WTC11 (cell line): ENCODE measurements around the gene FGF22. TPM values are rescaled to one million over a fixed set of nuclear protein-coding genes. Genes with fewer than 3 reads are reported as not detected.

ENCODE experiments used
- ATAC-seq: fragments of 200-7000 bp; cut with Tn5 transposase; 2 replicates; pipeline ENCODE4 v1.10.0; 2021; ENCODE audit warnings: mild to moderate bottlenecking, moderate library complexity
- CTCF ChIA-PET: fragments of 300-600 bp; sonication (Branson Sonifier 250); formaldehyde crosslinking; loops from one replicate; lab custom pipeline; 2021; ENCODE audit warnings: antibody characterized with exemption; lab: Charles Lee
- POLR2A ChIA-PET: fragments of 350-600 bp; sonication (Branson Sonifier 250); formaldehyde crosslinking; loops from one replicate; lab custom pipeline; 2021; ENCODE audit warnings: antibody characterized with exemption; lab: Charles Lee
- DNase-seq: peaks from one replicate; pipeline ENCODE4 v3.0.0; 2021; ENCODE audit warnings: low spot score
- H3K27ac Mint-ChIP-seq: 2 replicates; pipeline ENCODE4 v1.8.0; 2021; ENCODE audit warnings: mixed read lengths
- H3K27me3 Mint-ChIP-seq: 2 replicates; pipeline ENCODE4 v1.8.0; 2021; ENCODE audit warnings: low read depth, mild to moderate bottlenecking, moderate library complexity, mixed read lengths
- H3K36me3 Mint-ChIP-seq: 2 replicates; pipeline ENCODE4 v1.8.0; 2021; ENCODE audit warnings: mixed read lengths
- H3K4me1 Mint-ChIP-seq: 2 replicates; pipeline ENCODE4 v1.8.0; 2022; ENCODE audit warnings: mixed read lengths
- H3K4me3 Mint-ChIP-seq: 2 replicates; pipeline ENCODE4 v1.8.0; 2021; ENCODE audit warnings: mild to moderate bottlenecking, moderate library complexity, mixed read lengths
- H3K9me3 Mint-ChIP-seq: 2 replicates; pipeline ENCODE4 v1.8.0; 2021; ENCODE audit warnings: mixed read lengths
- ATF1 ChIP-seq: sonication (generic); formaldehyde crosslinking; IDR thresholded peaks from 2 replicates; pipeline ENCODE4 v1.8.1; 2023; ENCODE audit warnings: mild to moderate bottlenecking, moderate library complexity, missing genetic modification reagents
- CTCF ChIP-seq: fragments of 200-600 bp; IDR thresholded peaks from 2 replicates; pipeline ENCODE4 v1.8.0; 2022; ENCODE audit warnings: antibody characterized with exemption
- E2F1 ChIP-seq: sonication (generic); formaldehyde crosslinking; IDR thresholded peaks from 2 replicates; pipeline ENCODE4 v1.8.0; 2022; ENCODE audit warnings: mild to moderate bottlenecking, missing genetic modification reagents
- ELF4 ChIP-seq: sonication (generic); formaldehyde crosslinking; IDR thresholded peaks from 2 replicates; pipeline ENCODE4 v1.8.1; 2022; ENCODE audit warnings: low read depth, mild to moderate bottlenecking, moderate library complexity, missing genetic modification reagents
- FOXP4 ChIP-seq: sonication (generic); formaldehyde crosslinking; IDR thresholded peaks from 2 replicates; pipeline ENCODE4 v1.8.0; 2022; ENCODE audit warnings: mild to moderate bottlenecking, missing genetic modification reagents
- GTF2I ChIP-seq: fragments of 250-450 bp; sonication (Bioruptor Pico); conservative IDR thresholded peaks from 2 replicates; pipeline ENCODE4 v1.4.0; 2021; ENCODE audit warnings: mild to moderate bottlenecking
- JUN ChIP-seq: sonication (generic); formaldehyde crosslinking; IDR thresholded peaks from 2 replicates; pipeline ENCODE4 v1.8.0; 2023; ENCODE audit warnings: mild to moderate bottlenecking, missing genetic modification reagents
- MAX ChIP-seq: sonication (generic); formaldehyde crosslinking; IDR thresholded peaks from 2 replicates; pipeline ENCODE4 v1.8.0; 2022; ENCODE audit warnings: mild to moderate bottlenecking, missing genetic modification reagents
- MYBL2 ChIP-seq: sonication (generic); formaldehyde crosslinking; IDR thresholded peaks from 2 replicates; pipeline ENCODE4 v1.8.1; 2023; ENCODE audit warnings: mild to moderate bottlenecking, moderate library complexity, missing genetic modification reagents
- NFYB ChIP-seq: sonication (generic); formaldehyde crosslinking; conservative IDR thresholded peaks from 2 replicates; pipeline ENCODE4 v1.8.0; 2022; ENCODE audit warnings: low read depth, missing genetic modification reagents
- PREB ChIP-seq: sonication (generic); formaldehyde crosslinking; IDR thresholded peaks from 2 replicates; pipeline ENCODE4 v1.8.1; 2022; ENCODE audit warnings: mild to moderate bottlenecking, missing genetic modification reagents, moderate library complexity, borderline replicate concordance
- SOX15 ChIP-seq: fragments of 250-450 bp; sonication (Bioruptor Pico); IDR thresholded peaks from 2 replicates; pipeline ENCODE4 v1.9.0; 2021; ENCODE audit warnings: mild to moderate bottlenecking
- STAT6 ChIP-seq: sonication (generic); formaldehyde crosslinking; conservative IDR thresholded peaks from 2 replicates; pipeline ENCODE4 v1.8.1; 2023; ENCODE audit warnings: mild to moderate bottlenecking, low read depth, missing genetic modification reagents, moderate library complexity
- TEAD1 ChIP-seq: sonication (generic); formaldehyde crosslinking; IDR thresholded peaks from 2 replicates; pipeline ENCODE4 v1.8.0; 2022; ENCODE audit warnings: mild to moderate bottlenecking, missing genetic modification reagents
- ZMAT4 ChIP-seq: fragments of 250-450 bp; sonication (Bioruptor Pico); IDR thresholded peaks from 2 replicates; pipeline ENCODE4 v1.9.0; 2021; ENCODE audit warnings: mild to moderate bottlenecking
- ZNF263 ChIP-seq: sonication (generic); formaldehyde crosslinking; IDR thresholded peaks from 2 replicates; pipeline ENCODE4 v1.8.1; 2022; ENCODE audit warnings: low read depth, mild to moderate bottlenecking, moderate library complexity, missing genetic modification reagents
- ZNF532 ChIP-seq: fragments of 250-450 bp; sonication (Bioruptor Pico); IDR thresholded peaks from 2 replicates; pipeline ENCODE4 v1.9.0; 2021; ENCODE audit warnings: mild to moderate bottlenecking, borderline replicate concordance
- ZSCAN18 ChIP-seq: fragments of 250-450 bp; sonication (Bioruptor Pico); IDR thresholded peaks from 2 replicates; pipeline ENCODE4 v2.1.2; 2022; ENCODE audit warnings: mild to moderate bottlenecking, moderate library complexity
- total RNA-seq: library from RNA; stranded (reverse); gene quantifications from 3 replicates; pipeline ENCODE4 v1.2.3, GENCODE V29; 2021

Gene FGF22
- total RNA-seq, 1 experiment from 2014 or later = 1.6 TPM

- Mint-ChIP-seq H3K4me1 (no peaks in the 10 kb centered on the region), H3K36me3 (no peaks in the 10 kb centered on the region), H3K9me3 (no peaks in the 10 kb centered on the region), H3K4me3 (no peak overlapping the region), H3K27me3 (no peaks in the 10 kb centered on the region)
- no peak for TF ChIP-seq GTF2I (CRISPR knock-in tag)
- no peak for TF ChIP-seq STAT6
- no peak for TF ChIP-seq MYBL2 (CRISPR knock-in tag)
- no peak for TF ChIP-seq NFYB (CRISPR knock-in tag)
- no peak for TF ChIP-seq TEAD1 (CRISPR knock-in tag)
- no peak for TF ChIP-seq FOXP4 (CRISPR knock-in tag)
- no peak for TF ChIP-seq ZSCAN18 (CRISPR knock-in tag)
- TF ChIP-seq JUN (CRISPR knock-in tag) = no peak
- TF ChIP-seq SOX15 (CRISPR knock-in tag) = no peak
- TF ChIP-seq ZNF532 (CRISPR knock-in tag) = no peak
- TF ChIP-seq PREB = no peak
- TF ChIP-seq ELF4 (CRISPR knock-in tag) = no peak
- TF ChIP-seq CTCF = no peak
- TF ChIP-seq ATF1 (CRISPR knock-in tag) = no peak
- TF ChIP-seq E2F1 (CRISPR knock-in tag) = no peak
- no peak for TF ChIP-seq MAX (CRISPR knock-in tag)
- TF ChIP-seq ZMAT4 = no peak
- no peak for TF ChIP-seq ZNF263
- TF ChIP-seq, all 79 proteins: peak for 0
- DNase-seq (no peak), ATAC-seq (no peak)
- ChIA-PET CTCF (no interaction called here), POLR2A (no interaction called here)
- H3K27ac Mint-ChIP-seq = no peak overlapping the region
These were observed 12.3 kb downstream of the FGF22 start for GRCh38 chr19:651991-652390.
